HepG2 (cell line): ENCODE measurements around the gene MORN5. TPM values are rescaled to one million over a fixed set of nuclear protein-coding genes. Genes with fewer than 3 reads are reported as not detected.

Source experiments
- ETS1 ChIP-seq: sonication (generic); formaldehyde crosslinking; IDR thresholded peaks from 2 replicates; pipeline ENCODE4 v1.4.0; 2020; ENCODE audit warnings: missing genetic modification reagents
- ETV5 ChIP-seq: IDR thresholded peaks from 2 replicates; pipeline ENCODE4 v1.6.1; 2018; ENCODE audit warnings: missing biosample characterization, missing genetic modification reagents, inconsistent platforms, borderline replicate concordance
- MAX ChIP-seq: IDR thresholded peaks from 2 replicates; pipeline ENCODE4 v1.6.1; 2012; ENCODE audit warnings: inconsistent platforms
- MIXL1 ChIP-seq: IDR thresholded peaks from 2 replicates; pipeline ENCODE4 v1.6.1; 2016
- SMAD1 ChIP-seq: sonication (generic); formaldehyde crosslinking; IDR thresholded peaks from 2 replicates; pipeline ENCODE4 v1.4.0; 2020; ENCODE audit warnings: missing genetic modification reagents, low read depth, mild to moderate bottlenecking, borderline replicate concordance
- SNAPC2 ChIP-seq: sonication (generic); formaldehyde crosslinking; IDR thresholded peaks from 2 replicates; pipeline ENCODE4 v1.8.1; 2022; ENCODE audit warnings: mild to moderate bottlenecking, missing genetic modification reagents
- TBL1XR1 ChIP-seq: fragments of 150-350 bp; IDR thresholded peaks from 2 replicates; pipeline ENCODE4 v1.6.1; 2014; ENCODE audit warnings: borderline replicate concordance, low read length; ENCODE audit not compliant: partially characterized antibody
- ZBTB7B ChIP-seq: sonication (generic); formaldehyde crosslinking; IDR thresholded peaks from 2 replicates; pipeline ENCODE4 v1.4.0; 2020; ENCODE audit warnings: missing genetic modification reagents
- ZNF232 ChIP-seq: sonication (generic); formaldehyde crosslinking; IDR thresholded peaks from 2 replicates; pipeline ENCODE4 v1.4.0; 2020; ENCODE audit warnings: missing genetic modification reagents, borderline replicate concordance
- ZNF343 ChIP-seq: sonication (generic); formaldehyde crosslinking; IDR thresholded peaks from 2 replicates; pipeline ENCODE4 v1.4.0; 2020; ENCODE audit warnings: mild to moderate bottlenecking, missing genetic modification reagents
- ZNF577 ChIP-seq: sonication (generic); formaldehyde crosslinking; IDR thresholded peaks from 2 replicates; pipeline ENCODE4 v1.4.0; 2020; ENCODE audit warnings: mild to moderate bottlenecking, low read depth, missing genetic modification reagents, borderline replicate concordance
- ZNF724P ChIP-seq: sonication (generic); formaldehyde crosslinking; IDR thresholded peaks from 2 replicates; pipeline ENCODE4 v1.8.0; 2022; ENCODE audit warnings: missing genetic modification reagents, borderline replicate concordance
- ZNF773 ChIP-seq: sonication (generic); formaldehyde crosslinking; IDR thresholded peaks from 2 replicates; pipeline ENCODE4 v1.4.0; 2020; ENCODE audit warnings: missing genetic modification reagents, borderline replicate concordance
- ZNF800 ChIP-seq: sonication (generic); formaldehyde crosslinking; IDR thresholded peaks from 2 replicates; pipeline ENCODE4 v1.4.0; 2020; ENCODE audit warnings: missing genetic modification reagents
- ZSCAN22 ChIP-seq: sonication (generic); formaldehyde crosslinking; IDR thresholded peaks from 2 replicates; pipeline ENCODE4 v1.4.0; 2020; ENCODE audit warnings: mild to moderate bottlenecking, missing genetic modification reagents
- polyA plus RNA-seq, 8 experiments: library from polyadenylated mRNA; depleted of rRNA in 3 of 8; stranded (reverse) in 7 of 8; unstranded in 1 of 8; fragments of >200 nt; fragmentation: Illumina TruSeq in 4 of 8; extraction: Trizol in 4 of 8; gene quantifications; 2 replicates each; pipeline versions ENCODE4 v1.2.1 to v1.2.3, GENCODE V29; 2011 to 2016; ENCODE audit warnings: low read depth in 4 of 8, missing spikeins in 1 of 8, mixed read lengths in 1 of 8; ENCODE audit not compliant: insufficient read depth in 1 of 8
- total RNA-seq, 5 experiments: library from RNA; depleted of rRNA; stranded (reverse); fragments of >200 nt; fragmentation: Illumina TruSeq; extraction: Trizol; gene quantifications; 2 replicates each; pipeline ENCODE4 v1.2.3, GENCODE V29; 2016; ENCODE audit warnings: low read depth in 1 of 5
- TF ChIP-seq, protein P1 (sequence below): sonication (generic); formaldehyde crosslinking; conservative IDR thresholded peaks from 2 replicates; pipeline ENCODE4 v1.4.0; 2020; ENCODE audit warnings: mild to moderate bottlenecking, missing genetic modification reagents, moderate library complexity
- TF ChIP-seq, protein P2 (sequence below): sonication (generic); formaldehyde crosslinking; IDR thresholded peaks from 2 replicates; pipeline ENCODE4 v1.5.1; 2020; ENCODE audit warnings: missing genetic modification reagents, mild to moderate bottlenecking, borderline replicate concordance

Gene MORN5
- total and polyA plus RNA-seq, 2 of the 13 experiments (the other 11 are each of a cell fraction or from before 2014, with no cell fraction given): not detected

DNA sequence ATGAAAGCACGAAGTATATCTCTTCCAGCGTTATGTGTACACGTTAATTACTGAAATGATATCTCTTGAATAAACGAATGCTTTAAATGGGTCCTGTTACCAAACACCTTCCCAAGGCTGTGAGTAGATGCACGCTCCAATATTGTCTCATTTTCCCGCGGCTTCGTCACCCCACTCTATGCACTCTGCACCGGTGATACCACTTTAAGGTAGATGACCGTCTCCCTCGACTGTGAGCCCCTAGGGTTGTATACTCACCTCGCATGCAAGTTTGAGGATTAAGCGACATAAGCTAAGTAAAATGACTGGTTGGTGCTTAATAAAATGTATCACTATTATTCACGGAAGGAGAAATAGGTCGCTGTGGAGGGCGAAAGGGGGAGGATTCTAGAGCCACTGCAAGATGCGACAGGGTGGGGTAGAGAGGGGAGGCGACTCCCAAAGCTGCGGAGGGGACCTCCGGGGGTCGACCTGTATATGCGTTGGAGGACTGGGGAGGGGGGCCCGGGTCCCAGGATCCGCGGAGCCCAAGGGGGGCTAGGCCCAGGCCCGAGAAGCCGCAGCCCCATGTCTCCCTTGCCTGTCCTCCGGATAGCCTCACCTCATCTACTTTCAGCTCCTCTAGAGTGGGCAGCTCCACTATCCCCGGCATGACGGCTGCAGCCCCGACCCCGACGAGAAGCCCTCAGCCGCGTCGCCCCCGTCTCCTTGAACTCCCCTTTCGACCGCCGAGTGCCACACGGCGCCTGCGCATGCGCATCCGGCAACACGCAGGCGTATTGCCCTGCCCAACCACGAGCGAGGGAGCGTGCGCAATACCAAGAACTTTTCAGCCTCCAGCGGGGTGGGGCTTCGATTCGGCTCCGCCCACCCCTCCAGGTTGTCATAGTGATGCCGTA lies at the start of gene MORN5, which contains the start of gene NDUFA8 (continued):
- TF ChIP-seq ZSCAN22 (CRISPR knock-in tag): no peak
- TF ChIP-seq SNAPC2 (CRISPR knock-in tag): no peak
- TF ChIP-seq, protein P1, sequence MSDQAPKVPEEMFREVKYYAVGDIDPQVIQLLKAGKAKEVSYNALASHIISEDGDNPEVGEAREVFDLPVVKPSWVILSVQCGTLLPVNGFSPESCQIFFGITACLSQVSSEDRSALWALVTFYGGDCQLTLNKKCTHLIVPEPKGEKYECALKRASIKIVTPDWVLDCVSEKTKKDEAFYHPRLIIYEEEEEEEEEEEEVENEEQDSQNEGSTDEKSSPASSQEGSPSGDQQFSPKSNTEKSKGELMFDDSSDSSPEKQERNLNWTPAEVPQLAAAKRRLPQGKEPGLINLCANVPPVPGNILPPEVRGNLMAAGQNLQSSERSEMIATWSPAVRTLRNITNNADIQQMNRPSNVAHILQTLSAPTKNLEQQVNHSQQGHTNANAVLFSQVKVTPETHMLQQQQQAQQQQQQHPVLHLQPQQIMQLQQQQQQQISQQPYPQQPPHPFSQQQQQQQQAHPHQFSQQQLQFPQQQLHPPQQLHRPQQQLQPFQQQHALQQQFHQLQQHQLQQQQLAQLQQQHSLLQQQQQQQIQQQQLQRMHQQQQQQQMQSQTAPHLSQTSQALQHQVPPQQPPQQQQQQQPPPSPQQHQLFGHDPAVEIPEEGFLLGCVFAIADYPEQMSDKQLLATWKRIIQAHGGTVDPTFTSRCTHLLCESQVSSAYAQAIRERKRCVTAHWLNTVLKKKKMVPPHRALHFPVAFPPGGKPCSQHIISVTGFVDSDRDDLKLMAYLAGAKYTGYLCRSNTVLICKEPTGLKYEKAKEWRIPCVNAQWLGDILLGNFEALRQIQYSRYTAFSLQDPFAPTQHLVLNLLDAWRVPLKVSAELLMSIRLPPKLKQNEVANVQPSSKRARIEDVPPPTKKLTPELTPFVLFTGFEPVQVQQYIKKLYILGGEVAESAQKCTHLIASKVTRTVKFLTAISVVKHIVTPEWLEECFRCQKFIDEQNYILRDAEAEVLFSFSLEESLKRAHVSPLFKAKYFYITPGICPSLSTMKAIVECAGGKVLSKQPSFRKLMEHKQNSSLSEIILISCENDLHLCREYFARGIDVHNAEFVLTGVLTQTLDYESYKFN (CRISPR knock-in tag): 0 out of 2 replicates have a peak, but pooled peaks have one; percentile 21
- TF ChIP-seq ZNF577 (CRISPR knock-in tag): no peak
- TF ChIP-seq MAX: peak; percentile 74
- no peak for TF ChIP-seq ZNF800
- no peak for TF ChIP-seq TBL1XR1
- no peak for TF ChIP-seq MIXL1 (CRISPR knock-in tag)
- no peak for TF ChIP-seq ZNF773 (CRISPR knock-in tag)
- peak; percentile 69; the same call in 1 of the 2 replicates for TF ChIP-seq ZBTB7B (CRISPR knock-in tag)
- no peak for TF ChIP-seq ETV5 (CRISPR knock-in tag)
- TF ChIP-seq ETS1 (CRISPR knock-in tag): no peak
- TF ChIP-seq, protein P2, sequence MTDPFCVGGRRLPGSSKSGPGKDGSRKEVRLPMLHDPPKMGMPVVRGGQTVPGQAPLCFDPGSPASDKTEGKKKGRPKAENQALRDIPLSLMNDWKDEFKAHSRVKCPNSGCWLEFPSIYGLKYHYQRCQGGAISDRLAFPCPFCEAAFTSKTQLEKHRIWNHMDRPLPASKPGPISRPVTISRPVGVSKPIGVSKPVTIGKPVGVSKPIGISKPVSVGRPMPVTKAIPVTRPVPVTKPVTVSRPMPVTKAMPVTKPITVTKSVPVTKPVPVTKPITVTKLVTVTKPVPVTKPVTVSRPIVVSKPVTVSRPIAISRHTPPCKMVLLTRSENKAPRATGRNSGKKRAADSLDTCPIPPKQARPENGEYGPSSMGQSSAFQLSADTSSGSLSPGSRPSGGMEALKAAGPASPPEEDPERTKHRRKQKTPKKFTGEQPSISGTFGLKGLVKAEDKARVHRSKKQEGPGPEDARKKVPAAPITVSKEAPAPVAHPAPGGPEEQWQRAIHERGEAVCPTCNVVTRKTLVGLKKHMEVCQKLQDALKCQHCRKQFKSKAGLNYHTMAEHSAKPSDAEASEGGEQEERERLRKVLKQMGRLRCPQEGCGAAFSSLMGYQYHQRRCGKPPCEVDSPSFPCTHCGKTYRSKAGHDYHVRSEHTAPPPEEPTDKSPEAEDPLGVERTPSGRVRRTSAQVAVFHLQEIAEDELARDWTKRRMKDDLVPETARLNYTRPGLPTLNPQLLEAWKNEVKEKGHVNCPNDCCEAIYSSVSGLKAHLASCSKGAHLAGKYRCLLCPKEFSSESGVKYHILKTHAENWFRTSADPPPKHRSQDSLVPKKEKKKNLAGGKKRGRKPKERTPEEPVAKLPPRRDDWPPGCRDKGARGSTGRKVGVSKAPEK (CRISPR knock-in tag): no peak
- no peak for TF ChIP-seq ZNF724P (CRISPR knock-in tag)
- no peak for TF ChIP-seq SMAD1 (CRISPR knock-in tag)
- TF ChIP-seq ZNF232 (CRISPR knock-in tag): no peak
- no peak for TF ChIP-seq ZNF343
